K562 (cell line): ENCODE measurements around the gene HOXC11. TPM values are rescaled to one million over a fixed set of nuclear protein-coding genes. Genes with fewer than 3 reads are reported as not detected.

Experiments
- ELF4 ChIP-seq: fragments of 450-650 bp; formaldehyde crosslinking; IDR thresholded peaks from 2 replicates; pipeline ENCODE4 v1.4.0; 2022; ENCODE audit warnings: missing genetic modification characterization
- FOXJ2 ChIP-seq: fragments of 200-800 bp; sonication (Bioruptor generic); IDR thresholded peaks from 2 replicates; pipeline ENCODE4 v1.6.1; 2016; ENCODE audit warnings: missing genetic modification characterization, missing compliant biosample characterization
- KDM4B ChIP-seq, 2 experiments: fragments of 450-650 bp in 1 of 2; sonication (generic) in 1 of 2; IDR thresholded peaks; 2 replicates each; pipeline ENCODE4 v1.6.1; 2016 to 2017; ENCODE audit warnings: borderline replicate concordance in 2 of 2, antibody characterized with exemption in 1 of 2, low read depth in 1 of 2, mild to moderate bottlenecking in 1 of 2
- MYBL2 ChIP-seq, 2 experiments: fragments of 450-650 bp in 1 of 2; sonication (generic) in 1 of 2; formaldehyde crosslinking in 1 of 2; IDR thresholded peaks; 2 replicates each; pipeline versions ENCODE4 v1.6.1 to v1.8.1; 2017 to 2022; ENCODE audit warnings: borderline replicate concordance in 1 of 2, inconsistent platforms in 1 of 2, low read depth in 1 of 2, mild to moderate bottlenecking in 1 of 2, missing genetic modification reagents in 1 of 2, moderate library complexity in 1 of 2
- NUFIP1 ChIP-seq: fragments of 450-650 bp; IDR thresholded peaks from 2 replicates; pipeline ENCODE4 v1.6.1; 2018; ENCODE audit not compliant: partially characterized antibody
- POLR2AphosphoS2 ChIP-seq: IDR thresholded peaks from 2 replicates; pipeline ENCODE4 v1.6.1; 2012; ENCODE audit warnings: low read length, improper control_type of control experiment
- POLR2G ChIP-seq: fragments of 200-400 bp; formaldehyde crosslinking; IDR thresholded peaks from 2 replicates; pipeline ENCODE4 v1.6.1; 2017; ENCODE audit warnings: low read depth, mild to moderate bottlenecking, antibody characterized with exemption, low read length, moderate library complexity
- PREB ChIP-seq: sonication (generic); formaldehyde crosslinking; IDR thresholded peaks from 2 replicates; pipeline ENCODE4 v1.8.1; 2023; ENCODE audit warnings: mild to moderate bottlenecking, missing genetic modification reagents
- REST ChIP-seq, 2 experiments: fragments of 450-650 bp; formaldehyde crosslinking in 1 of 2; IDR thresholded peaks; 2 replicates each; pipeline versions ENCODE4 v1.4.0 to v1.6.1; 2014 to 2020; ENCODE audit warnings: mild to moderate bottlenecking in 2 of 2, borderline replicate concordance in 1 of 2, low read depth in 1 of 2
- SMAD1 ChIP-seq: fragments of 150-350 bp; IDR thresholded peaks from 2 replicates; pipeline ENCODE4 v1.6.1; 2014; ENCODE audit warnings: low read length, low read depth; ENCODE audit not compliant: partially characterized antibody
- SMC3 ChIP-seq: conservative IDR thresholded peaks from 2 replicates; pipeline ENCODE4 v1.6.1; 2011; ENCODE audit warnings: low read depth, low read length, improper control_type of control experiment; ENCODE audit not compliant: insufficient read depth
- TEAD4 ChIP-seq, 2 experiments: sonication (generic) in 1 of 2; formaldehyde crosslinking in 1 of 2; IDR thresholded peaks; 2 replicates each; pipeline versions ENCODE4 v1.6.1 to v1.8.0; 2012 to 2022; ENCODE audit warnings: borderline replicate concordance in 1 of 2, inconsistent platforms in 1 of 2, low read length in 1 of 2, mild to moderate bottlenecking in 1 of 2, missing genetic modification reagents in 1 of 2
- U2AF1 ChIP-seq: fragments of 200-400 bp; formaldehyde crosslinking; optimal IDR thresholded peaks from 2 replicates; pipeline ENCODE3; 2017; ENCODE audit warnings: mild to moderate bottlenecking, low read depth, low read length, moderate library complexity
- ZBTB7A ChIP-seq: IDR thresholded peaks from 2 replicates; pipeline ENCODE4 v1.6.1; 2011; ENCODE audit warnings: low read depth, mild to moderate bottlenecking, low read length, moderate library complexity, borderline replicate concordance; ENCODE audit not compliant: control insufficient read depth
- polyA plus RNA-seq, 8 experiments: library from polyadenylated mRNA; depleted of rRNA in 4 of 8; stranded (reverse) in 5 of 8; unstranded in 3 of 8; fragments of >200 nt; fragmentation: Nextera tagmentation in 2 of 8; fragmentation: Illumina TruSeq in 1 of 8; extraction: Ambion mirVana in 2 of 8; extraction: Trizol in 1 of 8; gene quantifications; 2 replicates each; pipeline versions ENCODE4 v1.2.1 to v1.2.3, GENCODE V29; 2011 to 2014; ENCODE audit warnings: inconsistent platforms in 1 of 8, missing spikeins in 1 of 8
- total RNA-seq, 7 experiments: library from RNA; depleted of rRNA in 6 of 7; stranded (reverse); fragments of >200 nt in 6 of 7; fragmentation: Illumina TruSeq in 2 of 7; extraction: Trizol in 2 of 7; gene quantifications; 2 replicates each; pipeline versions ENCODE4 v1.2.1 to v1.2.3, GENCODE V29; 2011 to 2021; ENCODE audit warnings: low replicate concordance in 1 of 7

HOXC11 gene
- total and polyA plus RNA-seq, 9 of the 15 experiments (the other 6 are each of a cell fraction or from before 2014, with no cell fraction given), result not detected

GRCh38 chr12:54004063-54004840, 31.3 kb downstream of the HOXC11 start (continued):
- TF ChIP-seq POLR2G (no peak), POLR2AphosphoS2 (no peak), NUFIP1 (no peak), ELF4 (CRISPR knock-in tag) (no peak), TEAD4 (IDR thresholded peaks at IDR 0.05; ENCODE audit: low read length) (no peak), TEAD4 (CRISPR knock-in tag; IDR thresholded peaks at IDR 0.05; ENCODE audit: borderline replicate concordance) (no peak), MYBL2 (IDR thresholded peaks at IDR 0.05; ENCODE audit: low read depth) (no peak), MYBL2 (CRISPR knock-in tag; IDR thresholded peaks at IDR 0.05; ENCODE audit: borderline replicate concordance) (no peak), SMC3 (peak; percentile 39; the same call in 1 of the 2 replicates), KDM4B (IDR thresholded peaks at IDR 0.05; ENCODE audit: borderline replicate concordance in 2 of 2, low read depth in 1 of 2) (no peak), FOXJ2 (no peak), PREB (CRISPR knock-in tag) (no peak), ZBTB7A (peak; percentile 47; the same call in 1 of the 2 replicates), SMAD1 (no peak), U2AF1 (no peak), REST (IDR thresholded peaks at IDR 0.05; ENCODE audit: borderline replicate concordance) (peak; percentile 56), REST (CRISPR knock-in tag; IDR thresholded peaks at IDR 0.05; ENCODE audit: low read depth) (no peak)
